Measurements from ENCODE around the gene ZSCAN21.

ZSCAN21 gene

DNA sequence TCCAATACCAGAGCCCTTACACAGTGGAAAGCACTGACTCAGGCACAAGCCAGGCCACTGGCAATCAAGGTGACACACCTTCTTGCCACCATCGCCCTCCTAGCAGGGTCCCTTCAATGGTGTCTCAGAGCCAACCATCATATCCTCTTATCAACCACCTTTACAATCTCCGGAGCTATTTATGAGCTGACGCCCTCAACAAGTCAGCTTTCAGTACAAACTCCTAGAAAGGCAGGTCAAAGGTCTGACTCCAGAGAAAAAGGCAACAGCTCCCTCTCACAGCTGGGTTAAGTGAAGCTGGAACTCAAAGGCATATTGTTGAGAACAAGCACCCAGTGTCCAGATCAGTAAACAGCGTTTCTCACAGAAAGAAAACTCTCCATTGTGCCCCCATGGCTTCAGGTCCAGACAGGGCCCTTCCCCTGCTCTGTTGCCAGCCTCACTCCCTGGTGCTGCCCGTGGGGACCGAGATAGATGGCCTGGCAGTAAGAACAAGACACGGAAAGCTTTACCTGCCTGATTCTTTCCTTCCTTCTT, 29.5 kb downstream of the ZSCAN21 start:
- no peak for DNase-seq

DNA sequence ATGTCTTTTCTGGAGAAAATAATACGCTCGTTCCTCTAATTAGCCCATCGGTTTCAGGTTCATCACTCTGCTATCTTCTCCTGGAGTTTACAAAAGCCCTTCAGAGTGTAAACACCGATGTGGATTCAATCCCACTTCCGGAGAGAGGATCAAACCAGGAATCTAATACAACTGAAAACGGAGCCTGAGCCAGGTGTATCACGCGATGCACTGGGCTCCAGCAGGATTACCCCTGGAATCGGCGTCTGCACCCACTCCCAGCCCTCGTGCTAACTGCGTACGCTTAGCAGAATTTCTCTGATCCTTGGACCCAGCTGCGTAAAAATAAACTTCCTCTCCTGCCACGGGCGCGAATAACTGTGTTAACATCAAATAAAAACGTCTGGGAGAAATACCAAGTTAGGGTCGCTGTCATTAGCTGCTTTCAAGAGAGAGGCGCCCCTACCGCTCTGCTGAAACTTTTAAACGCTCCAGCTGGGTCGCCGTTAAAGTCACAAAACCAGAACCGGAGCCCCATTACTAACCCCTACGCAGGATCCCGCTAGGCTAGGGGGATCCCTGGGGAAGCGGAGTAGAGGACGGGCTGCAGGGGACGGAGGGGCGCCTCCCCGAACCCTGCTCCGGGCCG, 31.4 kb downstream of the ZSCAN21 start:
- no peak for DNase-seq

DNA sequence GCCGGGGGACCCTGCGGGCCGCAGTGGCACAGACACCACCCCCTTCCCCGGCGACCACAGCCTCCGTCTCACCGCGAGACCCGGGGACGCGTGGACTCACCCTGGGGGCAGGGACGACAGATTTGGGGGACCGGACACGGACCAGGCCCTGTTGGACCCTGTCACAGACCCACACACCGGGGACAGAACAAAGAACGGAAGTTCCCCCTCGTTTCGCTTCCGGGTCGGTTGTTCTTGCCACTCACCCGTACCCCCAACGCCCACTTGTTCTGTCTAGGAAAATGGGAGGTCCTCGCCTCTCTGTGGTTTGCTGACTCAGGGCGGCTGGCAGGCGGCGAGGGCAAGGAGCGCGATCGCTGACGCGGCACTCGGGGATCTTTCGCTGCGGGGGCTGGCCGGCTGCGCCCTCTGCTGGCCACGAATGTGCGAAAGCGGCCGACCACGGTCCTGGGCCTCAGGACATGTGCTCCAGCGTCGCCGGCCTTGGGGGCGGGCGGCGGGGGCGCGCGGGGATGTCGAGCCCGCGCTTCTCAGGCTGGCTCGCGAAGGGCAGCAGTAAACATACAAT, 32.0 kb downstream of the ZSCAN21 start, which contains the start of gene ZNF3:
Gene ZNF3, minus strand, starts transcription at position 189 of the 568 bp plus-strand sequence. CDS start 4,366 bp downstream, outside the sequence.
- peak; percentile 92 to 97 (median 94) for DNase-seq

DNA sequence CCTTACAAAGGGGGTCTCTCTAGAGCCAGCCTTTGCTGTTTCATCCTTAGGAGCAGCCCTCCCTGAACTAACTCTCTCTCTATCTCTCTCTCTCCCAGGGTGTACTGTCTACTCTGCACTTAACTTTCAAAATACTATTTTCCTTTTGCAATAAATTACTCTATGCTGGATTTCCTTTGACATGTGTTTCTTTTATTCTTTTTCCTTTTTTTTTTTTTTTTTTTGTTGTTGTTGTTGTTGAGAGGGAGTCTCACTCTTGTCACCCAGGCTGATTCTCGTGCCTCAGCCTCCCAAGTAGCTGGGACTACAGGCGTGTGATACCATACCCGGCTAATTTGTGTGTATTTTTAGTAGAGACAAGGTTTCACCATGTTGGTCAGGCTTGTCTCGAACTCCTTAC, 33.4 kb downstream of the ZSCAN21 start:
- no peak for DNase-seq

DNA sequence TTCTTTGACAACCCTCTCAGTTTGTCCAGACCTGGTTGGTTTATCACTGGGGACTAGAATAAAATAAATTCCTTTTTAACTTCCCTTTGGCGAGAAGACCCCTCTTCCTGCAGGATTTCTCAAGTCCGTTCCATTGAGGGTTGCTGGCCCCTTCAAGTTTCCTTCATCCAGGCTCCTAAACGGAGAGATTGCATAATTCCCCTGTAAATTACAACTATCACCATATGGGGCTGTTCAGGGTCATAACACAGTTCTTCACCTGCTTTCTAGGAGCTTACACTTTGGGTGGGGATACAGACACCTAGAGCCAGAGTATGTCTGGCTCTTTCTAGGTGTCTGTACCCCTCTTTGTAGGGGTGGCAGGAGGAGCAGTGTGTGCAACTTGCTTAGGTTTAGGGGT, 35.9 kb downstream of the ZSCAN21 start:
- no peak for DNase-seq

DNA sequence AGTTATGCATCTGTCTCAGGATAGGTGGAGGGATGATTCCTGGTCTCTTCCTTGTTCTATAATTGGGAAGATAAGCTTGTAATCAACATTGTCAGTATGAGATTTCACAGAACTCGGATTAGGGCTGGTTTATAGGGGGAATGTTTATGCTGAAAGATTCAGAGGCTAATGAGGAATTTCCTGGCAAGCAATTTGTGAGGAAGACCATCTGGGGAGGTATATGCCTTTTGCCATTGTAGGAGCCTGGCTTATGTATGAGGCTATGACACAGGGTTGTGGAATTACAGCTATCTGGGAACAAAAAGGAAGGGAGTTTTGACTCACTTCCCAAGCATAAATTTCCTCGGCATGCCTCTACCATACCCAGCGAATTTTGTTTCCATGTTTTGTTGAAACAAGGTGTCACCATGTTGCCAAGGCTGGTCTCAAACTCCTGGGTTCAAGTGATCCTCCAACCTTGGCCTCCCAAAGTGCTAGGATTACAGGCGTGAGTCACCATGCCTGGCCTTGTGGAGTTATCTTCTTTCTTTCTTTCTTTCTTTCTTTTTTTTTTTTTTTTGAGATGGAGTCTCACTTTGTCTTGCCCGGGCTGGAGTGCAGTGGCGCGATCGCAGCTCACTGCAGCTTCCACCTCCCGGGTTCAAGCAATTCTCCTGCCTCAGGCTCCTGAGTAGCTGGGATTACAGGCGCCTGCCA, 37.6 kb downstream of the ZSCAN21 start:
- DNase-seq = no peak

DNA sequence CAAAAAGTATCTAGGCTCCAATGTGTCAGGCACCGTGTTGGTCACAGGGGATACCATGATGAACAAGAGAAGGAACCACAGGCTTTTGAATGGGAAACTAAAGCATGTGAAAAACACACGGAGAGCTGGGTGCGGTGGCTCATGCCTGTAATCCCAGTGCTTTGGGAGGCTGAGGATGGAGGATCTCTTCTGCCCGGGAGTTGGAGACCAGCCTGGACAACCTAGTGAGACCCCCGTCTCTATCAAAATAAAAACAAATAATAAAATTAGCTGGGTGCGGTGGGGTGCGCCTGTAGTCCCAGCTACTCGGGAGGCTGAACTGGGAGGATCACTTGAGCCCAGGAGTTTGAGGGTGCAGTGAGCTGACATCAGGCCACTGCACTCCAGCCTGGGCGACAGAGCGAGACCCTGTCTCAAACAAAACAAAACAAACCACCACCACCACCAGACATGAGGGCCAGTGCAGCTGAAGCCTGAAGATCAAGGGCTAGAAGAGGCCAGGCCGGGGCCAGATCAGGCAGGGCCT, 38.6 kb downstream of the ZSCAN21 start:
- no peak for DNase-seq

DNA sequence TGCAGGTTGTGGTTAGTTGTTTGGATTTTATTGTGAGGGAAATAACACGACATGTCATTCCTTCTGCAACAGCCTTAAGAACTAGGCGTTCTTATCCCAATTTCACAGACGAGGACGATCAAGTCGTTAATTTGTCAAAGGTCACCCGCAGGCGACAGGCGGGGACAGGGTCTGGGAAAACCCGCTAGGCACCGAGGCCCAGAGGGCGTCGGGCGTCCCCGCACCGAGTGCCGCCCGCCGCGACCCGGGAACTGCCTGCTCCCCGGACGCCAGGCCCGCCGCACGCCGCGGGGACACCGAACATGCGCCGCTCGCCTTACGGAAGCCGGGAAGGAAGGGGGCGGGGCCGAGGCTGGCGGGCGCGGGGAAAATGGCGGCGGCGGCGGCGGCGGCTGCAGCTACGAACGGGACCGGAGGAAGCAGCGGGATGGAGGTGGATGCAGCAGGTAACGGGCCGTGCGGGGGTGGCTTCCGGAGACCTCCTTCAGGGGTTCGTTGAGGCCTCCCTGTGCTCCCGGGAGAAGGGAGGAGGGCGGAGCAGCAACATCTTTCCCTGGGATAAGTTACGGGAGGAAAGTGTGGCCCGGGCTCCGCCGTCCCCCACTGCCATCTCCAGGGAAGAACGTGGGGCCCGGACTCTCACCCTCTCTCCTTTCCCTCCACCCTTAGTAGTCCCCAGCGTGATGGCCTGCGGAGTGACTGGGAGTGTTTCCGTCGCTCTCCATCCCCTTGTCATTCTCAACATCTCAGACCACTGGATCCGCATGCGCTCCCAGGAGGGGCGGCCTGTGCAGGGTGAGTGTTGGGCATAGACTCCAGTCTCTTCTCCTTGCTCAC, 39.3 kb downstream of the ZSCAN21 start, which contains the start of gene COPS6:
Gene COPS6, plus strand, starts transcription at position 349 of the 837 bp plus-strand sequence. Its CDS starts 22 bp downstream, at position 371.
- DNase-seq = peak; percentile 71 to 86 (median 74)

DNA sequence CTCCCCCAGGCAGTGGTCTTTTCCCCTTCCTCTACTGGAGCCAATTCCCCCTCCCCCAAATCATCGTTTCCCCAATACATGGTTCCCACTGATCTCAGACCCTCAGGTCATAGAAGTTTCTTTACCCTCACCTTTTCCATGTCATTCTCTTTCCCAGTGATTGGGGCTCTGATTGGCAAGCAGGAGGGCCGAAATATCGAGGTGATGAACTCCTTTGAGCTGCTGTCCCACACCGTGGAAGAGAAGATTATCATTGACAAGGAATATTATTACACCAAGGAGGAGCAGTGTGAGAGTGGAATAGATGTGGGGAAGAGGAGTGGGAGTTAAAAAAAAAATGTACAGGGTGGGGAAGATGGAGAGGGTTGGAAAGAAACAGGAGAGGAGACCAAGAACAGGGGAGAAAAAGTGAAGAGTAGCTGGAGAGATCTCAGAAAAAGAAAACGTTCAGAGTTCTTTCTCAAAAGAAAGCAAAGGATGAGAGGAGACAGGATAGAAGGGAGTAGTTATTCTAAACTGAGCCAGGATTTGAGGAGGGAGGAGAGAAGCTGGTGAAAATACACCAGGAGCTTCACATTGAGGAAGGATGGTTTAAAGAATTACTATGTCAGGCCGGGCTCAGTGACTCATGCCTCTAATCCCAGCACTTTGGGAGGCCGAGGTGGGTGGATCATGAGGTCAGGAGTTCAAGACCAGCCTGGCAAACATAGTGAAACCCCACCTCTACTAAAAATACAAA, 40.1 kb downstream of the ZSCAN21 start:
- no peak for DNase-seq

DNA sequence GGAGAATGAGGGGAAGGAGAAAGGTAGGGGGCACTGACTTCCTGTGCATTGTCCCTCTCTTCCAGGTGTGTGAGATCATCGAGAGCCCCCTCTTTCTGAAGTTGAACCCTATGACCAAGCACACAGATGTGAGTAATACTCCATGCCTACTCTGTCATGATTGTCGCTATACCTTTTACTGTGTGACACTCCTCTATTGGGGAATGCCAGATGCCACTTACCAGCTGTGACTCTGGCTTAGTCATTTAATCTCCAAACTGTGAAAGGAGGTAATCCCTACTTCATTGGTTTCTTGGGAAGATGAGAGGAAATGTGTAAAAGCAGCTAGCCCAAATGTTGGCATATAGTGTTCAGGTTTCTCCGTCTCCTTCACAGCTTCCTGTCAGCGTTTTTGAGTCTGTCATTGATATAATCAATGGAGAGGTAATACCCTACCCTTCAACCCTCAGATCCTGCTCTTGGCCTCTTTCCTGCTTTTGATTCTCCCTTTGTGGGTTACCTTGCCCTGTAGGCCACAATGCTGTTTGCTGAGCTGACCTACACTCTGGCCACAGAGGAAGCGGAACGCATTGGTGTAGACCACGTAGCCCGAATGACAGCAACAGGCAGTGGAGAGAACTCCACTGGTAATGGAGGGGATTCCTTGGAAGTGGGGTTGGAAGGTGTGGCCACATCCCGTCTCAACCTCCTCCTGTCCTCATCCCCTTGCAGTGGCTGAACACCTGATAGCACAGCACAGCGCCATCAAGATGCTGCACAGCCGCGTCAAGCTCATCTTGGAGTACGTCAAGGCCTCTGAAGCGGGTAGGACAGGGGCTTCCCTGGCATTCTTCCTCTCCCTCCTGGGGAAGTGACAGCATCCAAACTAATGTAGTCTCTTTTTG, 41.2 kb downstream of the ZSCAN21 start:
- DNase-seq = no peak

DNA sequence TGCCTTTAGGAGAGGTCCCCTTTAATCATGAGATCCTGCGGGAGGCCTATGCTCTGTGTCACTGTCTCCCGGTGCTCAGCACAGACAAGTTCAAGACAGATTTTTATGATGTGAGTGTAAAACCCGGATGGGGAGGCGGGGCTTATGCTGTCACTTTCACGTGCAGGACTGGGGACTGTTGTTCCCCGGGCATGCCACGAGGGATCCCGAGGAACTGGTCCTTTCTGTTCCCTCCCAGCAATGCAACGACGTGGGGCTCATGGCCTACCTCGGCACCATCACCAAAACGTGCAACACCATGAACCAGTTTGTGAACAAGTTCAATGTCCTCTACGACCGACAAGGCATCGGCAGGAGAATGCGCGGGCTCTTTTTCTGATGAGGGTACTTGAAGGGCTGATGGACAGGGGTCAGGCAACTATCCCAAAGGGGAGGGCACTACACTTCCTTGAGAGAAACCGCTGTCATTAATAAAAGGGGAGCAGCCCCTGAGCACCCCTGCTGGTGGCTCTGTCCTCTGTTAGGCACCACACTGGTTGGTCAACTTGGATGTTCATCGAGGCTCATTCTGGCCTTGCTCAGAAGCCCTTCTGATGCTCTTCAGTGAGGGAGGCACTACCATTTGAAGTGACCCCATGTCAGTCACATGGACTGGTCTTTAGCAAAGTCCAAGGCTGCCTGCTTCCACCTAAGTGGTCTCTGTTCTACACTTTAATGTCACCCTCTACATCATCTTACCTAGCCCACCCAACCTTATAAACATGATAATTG, 42.0 kb downstream of the ZSCAN21 start:
- DNase-seq = no peak

DNA sequence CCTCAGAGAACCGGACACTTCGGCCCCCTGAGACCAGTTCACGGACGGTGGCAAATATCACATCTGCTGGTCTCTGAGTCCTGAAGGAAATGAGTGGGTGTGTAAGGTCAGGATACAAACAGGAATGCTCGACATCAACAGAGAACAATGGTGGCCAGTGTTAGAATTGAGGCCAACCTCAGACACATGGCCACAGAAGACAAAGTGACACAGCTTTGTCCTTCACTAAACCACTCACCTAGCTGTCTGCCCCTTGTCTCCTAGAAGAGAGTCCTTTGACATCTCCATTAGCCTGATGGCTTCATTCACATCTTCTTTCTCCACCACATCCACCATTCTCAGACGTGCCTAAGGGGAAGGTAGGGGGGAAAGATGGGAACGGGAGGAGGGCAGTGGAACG, 43.5 kb downstream of the ZSCAN21 start:
- no peak for DNase-seq

DNA sequence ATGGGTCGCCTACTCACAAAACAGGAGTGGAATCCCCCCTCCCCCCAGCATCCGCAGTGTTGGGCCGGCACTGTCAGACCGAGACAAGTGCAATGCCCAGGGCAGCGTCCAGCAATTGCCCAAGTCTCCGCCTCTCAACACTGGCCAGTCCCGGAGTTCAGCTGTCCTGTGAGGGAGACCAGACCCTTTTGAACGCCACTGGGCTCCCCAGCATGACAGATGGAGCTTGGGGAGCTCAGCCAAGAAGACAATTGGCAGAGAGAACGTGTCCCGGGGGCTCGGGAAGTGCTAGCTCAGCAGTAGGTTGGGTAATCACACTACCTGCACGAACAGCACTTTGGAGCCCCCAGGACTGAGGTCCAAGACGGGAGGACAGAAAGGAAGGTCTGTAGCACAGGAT, 43.9 kb downstream of the ZSCAN21 start:
- no peak for DNase-seq

DNA sequence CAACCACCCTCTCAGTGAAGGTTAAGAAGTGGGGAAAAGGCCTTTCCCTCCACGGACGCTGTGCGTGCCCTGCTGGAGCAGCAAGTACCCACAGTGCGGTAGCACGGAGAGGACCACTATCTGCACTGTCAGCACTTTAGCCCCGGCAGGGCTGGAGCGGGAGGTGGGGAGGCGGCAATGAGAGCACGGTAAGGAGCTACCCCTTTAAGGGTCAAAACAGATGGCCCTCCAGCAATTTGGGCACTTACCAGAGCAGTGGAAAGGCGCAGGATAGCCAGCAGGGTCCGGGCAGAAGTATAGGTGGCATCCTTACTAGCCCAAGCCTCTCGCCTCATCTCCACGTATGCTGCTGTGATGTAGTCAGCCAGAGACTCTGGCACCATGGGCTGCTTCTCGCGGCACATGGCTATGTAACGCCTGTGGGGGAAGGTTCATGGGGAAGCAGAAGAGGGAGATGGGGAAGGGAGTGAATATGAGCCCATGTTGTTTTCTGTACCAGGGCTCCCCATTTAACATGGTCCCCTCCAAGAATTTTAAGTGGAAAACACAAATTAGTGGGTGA, 44.4 kb downstream of the ZSCAN21 start:
- no peak for DNase-seq

DNA sequence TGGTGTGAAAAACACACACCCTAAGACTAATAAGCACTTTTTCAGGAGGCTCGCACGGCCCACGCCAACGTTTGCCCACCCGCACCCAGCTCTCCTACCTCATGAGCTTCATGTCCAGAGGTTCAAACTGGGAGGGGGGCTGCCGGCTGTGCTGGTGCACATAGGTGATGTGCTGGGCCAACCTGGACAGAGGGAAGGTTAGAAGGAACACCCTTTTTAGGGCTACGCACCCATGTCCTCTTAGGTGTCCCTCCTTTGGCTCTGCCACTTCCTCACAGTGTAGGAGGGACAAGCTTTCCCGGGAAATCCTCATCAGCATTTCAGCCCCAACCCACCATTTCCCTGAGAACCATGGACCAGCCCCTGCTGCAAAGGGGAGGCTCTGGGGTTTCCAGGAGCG, 45.7 kb downstream of the ZSCAN21 start:
- DNase-seq = no peak

DNA sequence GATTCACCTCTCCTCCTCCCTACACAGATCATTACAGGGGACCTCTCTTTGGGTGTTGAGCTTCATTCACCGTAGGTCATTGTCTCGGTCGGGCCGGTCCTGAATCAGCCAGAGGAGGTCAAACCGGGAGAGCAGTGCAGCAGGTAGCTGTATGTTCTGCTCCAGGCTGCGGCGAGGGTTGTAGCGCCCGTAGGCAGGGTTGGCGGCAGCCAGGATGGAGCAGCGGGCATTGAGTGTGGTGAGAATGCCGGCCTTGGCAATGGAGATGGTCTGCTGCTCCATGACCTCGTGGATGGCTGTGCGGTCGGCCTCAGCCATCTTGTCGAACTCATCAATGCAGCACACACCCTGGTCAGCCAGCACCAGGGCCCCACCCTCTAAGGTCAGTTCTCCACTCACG, 46.1 kb downstream of the ZSCAN21 start:
- no peak for DNase-seq

DNA sequence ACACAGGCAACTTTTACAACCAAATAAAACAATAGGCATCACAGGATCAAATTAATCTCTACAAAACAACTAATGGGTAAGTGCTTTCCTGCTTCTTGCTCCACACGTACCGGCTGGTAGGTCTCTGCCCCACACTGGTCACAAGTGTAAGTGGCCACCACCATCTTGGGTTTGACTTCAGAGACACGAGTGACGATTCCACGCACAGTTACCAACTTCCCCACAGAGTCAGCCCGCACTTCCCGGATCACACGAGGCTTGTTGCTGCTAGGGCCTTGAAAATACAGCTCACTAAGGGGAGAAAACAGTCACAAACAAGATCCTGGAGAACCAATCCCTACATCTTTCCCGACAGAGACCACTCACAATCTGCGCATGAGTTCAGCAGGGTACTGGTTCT, 49.3 kb downstream of the ZSCAN21 start:
- DNase-seq = no peak

DNA sequence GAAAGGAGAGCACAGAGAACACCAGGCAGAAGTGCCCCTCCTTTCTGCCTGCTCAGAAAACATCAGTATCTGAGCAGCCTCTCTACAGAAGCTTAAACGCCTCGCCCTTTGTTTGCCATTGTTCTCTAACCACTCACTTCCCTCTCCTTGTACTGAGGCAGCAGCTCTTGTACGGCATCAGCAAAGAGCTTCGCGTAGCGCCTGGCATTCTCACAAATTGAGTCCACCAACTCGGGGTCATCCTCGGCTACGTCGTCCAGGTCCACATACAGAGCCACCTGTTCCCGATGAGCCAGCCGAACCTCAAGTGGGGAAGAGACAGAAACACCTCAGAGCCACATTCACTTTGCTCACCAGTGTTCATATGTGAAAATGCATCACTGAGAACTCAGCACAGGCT, 49.9 kb downstream of the ZSCAN21 start:
- DNase-seq = no peak

DNA sequence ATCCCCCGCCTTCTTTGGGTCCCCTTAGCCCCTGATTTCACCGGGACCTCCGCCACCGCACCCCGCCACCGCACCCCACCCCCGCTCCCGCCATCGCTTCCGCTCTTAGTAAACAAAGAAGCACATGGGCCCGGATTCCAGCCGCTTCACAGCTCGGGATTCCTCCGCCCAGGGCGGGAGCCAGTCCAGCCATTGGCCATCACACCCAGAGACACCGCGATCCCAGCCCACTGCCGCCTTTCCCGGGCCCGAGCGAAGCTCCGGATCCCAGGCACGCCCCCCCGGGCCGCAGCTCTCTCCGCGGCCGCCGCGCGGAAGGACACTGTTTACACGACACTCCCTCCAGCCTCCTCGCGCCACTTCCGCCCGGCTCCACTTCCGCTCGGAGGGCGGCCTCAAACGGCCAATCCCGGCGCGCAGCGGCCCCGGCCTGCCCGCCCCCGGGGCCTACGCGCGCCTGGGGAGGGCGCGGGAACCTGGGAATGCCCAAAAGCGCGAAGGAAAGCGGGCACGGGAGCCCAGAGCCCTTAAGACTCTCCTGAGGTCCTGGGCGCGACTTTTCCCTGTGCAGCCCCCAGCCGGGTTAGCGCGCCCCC, 50.9 kb downstream of the ZSCAN21 start:
- peak; percentile 75 to 84 (median 80) for DNase-seq
